ENCODE results near the gene DUOXA1. TPM values are rescaled to one million over a fixed set of nuclear protein-coding genes. Genes with fewer than 3 reads are reported as not detected.
A peak's percentile ranks its signal among the peaks of the same experiment; 100 is the strongest.

The DUOXA1 gene, protein sequence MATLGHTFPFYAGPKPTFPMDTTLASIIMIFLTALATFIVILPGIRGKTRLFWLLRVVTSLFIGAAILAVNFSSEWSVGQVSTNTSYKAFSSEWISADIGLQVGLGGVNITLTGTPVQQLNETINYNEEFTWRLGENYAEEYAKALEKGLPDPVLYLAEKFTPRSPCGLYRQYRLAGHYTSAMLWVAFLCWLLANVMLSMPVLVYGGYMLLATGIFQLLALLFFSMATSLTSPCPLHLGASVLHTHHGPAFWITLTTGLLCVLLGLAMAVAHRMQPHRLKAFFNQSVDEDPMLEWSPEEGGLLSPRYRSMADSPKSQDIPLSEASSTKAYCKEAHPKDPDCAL
- 27.1 and 54.5 TPM in 2 replicates for total RNA-seq

DNA sequence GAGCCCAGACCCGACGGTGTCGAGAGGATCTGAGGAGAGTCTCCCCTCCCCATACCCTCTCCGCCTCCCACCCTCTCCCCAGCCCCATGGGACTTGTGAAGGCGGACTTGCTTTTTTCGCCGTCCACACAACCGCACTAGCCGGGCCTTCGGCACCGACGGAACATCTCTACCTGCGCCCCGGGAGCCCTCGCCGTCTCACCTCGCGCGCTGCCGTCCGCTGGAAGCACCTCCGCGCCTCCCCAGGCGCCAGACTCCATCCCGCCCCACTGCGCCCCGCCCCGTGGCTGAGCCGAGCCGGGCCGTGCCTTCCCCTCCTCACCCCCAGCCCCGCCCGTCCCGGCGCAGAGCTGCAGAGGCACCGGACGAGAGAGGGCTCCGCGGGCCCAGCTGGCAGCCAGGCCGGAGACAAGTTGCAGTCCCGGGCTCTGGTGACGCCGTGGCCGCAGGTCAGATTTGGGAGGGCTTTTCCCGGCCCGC is at the start of gene DUOXA1, which contains the start of gene DUOX1:
Gene DUOXA1 (minus strand): TSS at position 229 of the 479 bp plus-strand sequence. CDS start 6,865 bp downstream, outside the sequence.
Gene DUOX1 (plus strand): TSS at position 344 of the 479 bp plus-strand sequence. CDS start 1,973 bp downstream, outside the sequence.
- Histone ChIP-seq H3K36me3 (ENCODE audit: control insufficient read depth, insufficient read depth, low read length) (peaks cover 3% of the 10 kb centered on the region), H3K27me3 (ENCODE audit: control insufficient read depth, insufficient read depth, low read length) (no peaks in the 10 kb centered on the region), H3K4me3 (ENCODE audit: low read depth, low read length) (peak within 1 kb of the TSS; percentile 65)
- no peak for FAIRE-seq
- TF ChIP-seq, protein P1, sequence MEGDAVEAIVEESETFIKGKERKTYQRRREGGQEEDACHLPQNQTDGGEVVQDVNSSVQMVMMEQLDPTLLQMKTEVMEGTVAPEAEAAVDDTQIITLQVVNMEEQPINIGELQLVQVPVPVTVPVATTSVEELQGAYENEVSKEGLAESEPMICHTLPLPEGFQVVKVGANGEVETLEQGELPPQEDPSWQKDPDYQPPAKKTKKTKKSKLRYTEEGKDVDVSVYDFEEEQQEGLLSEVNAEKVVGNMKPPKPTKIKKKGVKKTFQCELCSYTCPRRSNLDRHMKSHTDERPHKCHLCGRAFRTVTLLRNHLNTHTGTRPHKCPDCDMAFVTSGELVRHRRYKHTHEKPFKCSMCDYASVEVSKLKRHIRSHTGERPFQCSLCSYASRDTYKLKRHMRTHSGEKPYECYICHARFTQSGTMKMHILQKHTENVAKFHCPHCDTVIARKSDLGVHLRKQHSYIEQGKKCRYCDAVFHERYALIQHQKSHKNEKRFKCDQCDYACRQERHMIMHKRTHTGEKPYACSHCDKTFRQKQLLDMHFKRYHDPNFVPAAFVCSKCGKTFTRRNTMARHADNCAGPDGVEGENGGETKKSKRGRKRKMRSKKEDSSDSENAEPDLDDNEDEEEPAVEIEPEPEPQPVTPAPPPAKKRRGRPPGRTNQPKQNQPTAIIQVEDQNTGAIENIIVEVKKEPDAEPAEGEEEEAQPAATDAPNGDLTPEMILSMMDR (IDR thresholded peaks at IDR 0.05; ENCODE audit: insufficient read depth, low read length, severe bottlenecking), result no peak
- DNase-seq (ENCODE audit: low read depth), result peak; percentile 56

DNA sequence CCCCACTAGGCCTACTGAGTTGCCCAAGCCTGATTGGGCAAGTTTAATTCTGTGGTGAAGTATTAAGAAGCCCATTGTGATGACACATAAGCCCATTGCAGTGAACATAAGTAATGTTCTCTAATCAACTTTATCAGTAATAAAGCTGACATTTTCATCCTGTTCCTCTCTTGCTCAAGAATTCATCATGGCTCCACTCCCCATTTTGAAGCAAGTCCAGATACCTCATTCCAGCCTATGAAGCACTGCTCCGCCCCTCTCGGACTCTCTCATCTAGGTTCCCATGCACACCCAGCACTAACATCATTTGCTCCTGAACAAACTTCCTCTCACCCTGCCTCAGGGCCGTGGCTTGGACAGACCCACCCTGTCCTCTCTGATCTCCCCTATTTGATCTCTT is 47.6 kb upstream of the DUOXA1 start:
- TF ChIP-seq, protein P1 (IDR thresholded peaks at IDR 0.05; ENCODE audit: insufficient read depth, low read length, severe bottlenecking), result no peak
- no peak for FAIRE-seq
- Histone ChIP-seq H3K36me3 (ENCODE audit: control insufficient read depth, insufficient read depth, low read length) (no peaks in the 10 kb centered on the region), H3K27me3 (ENCODE audit: control insufficient read depth, insufficient read depth, low read length) (no peaks in the 10 kb centered on the region), H3K4me3 (ENCODE audit: low read depth, low read length) (no peak overlapping the region)
- DNase-seq (ENCODE audit: low read depth), result no peak

DNA sequence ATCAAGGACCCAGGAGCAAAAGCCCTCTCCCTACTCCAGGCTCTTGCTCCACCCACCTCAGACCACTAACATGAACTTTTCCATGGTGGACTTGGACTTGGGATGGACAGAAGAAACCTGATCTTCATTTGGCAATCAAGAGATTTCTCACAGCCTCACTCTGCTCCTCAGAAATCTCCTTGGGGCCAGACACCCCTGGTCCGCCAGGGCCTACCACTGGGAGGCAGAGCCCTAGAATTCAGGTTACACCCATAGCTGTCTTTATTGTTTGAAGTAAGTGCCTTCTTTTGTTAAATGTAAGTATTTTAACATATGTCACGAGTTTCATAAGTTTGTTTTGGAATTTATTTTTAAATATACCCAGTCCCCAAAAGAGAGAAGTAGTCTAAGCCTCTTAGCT is 44.9 kb upstream of the DUOXA1 start:
- Histone ChIP-seq H3K4me3 (ENCODE audit: low read depth, low read length) (no peak overlapping the region), H3K36me3 (ENCODE audit: control insufficient read depth, insufficient read depth, low read length) (no peaks in the 10 kb centered on the region), H3K27me3 (ENCODE audit: control insufficient read depth, insufficient read depth, low read length) (no peaks in the 10 kb centered on the region)
- DNase-seq (ENCODE audit: low read depth) (no peak), FAIRE-seq (no peak)
- TF ChIP-seq, protein P1 (IDR thresholded peaks at IDR 0.05; ENCODE audit: insufficient read depth, low read length, severe bottlenecking), result no peak

DNA sequence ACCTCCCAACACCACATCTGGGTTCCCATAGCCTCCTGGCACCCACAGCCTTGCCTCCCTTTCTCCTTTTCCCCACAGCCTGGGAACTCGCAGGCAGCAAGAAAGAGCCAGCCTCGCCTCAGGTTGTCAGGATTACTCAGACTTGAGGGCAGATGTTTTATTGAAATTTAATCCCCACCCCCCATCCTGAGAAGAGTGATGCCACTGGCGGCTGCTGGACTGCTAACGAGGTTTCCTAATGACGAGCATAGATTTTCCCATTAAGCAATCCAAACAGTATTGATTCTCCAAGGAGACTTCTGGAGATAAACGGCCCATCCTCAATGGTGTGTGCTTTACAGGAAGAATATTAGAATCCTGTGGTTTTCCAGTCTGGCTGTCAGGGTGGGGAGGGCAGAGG is 44.4 kb upstream of the DUOXA1 start:
- FAIRE-seq (no peak), DNase-seq (ENCODE audit: low read depth) (no peak)
- TF ChIP-seq, protein P1 (IDR thresholded peaks at IDR 0.05; ENCODE audit: insufficient read depth, low read length, severe bottlenecking), result no peak
- no peaks in the 10 kb centered on the region for H3K36me3 ChIP-seq (ENCODE audit: control insufficient read depth, insufficient read depth, low read length)
- H3K4me3 ChIP-seq (ENCODE audit: low read depth, low read length), result no peak overlapping the region
- no peaks in the 10 kb centered on the region for H3K27me3 ChIP-seq (ENCODE audit: control insufficient read depth, insufficient read depth, low read length)

DNA sequence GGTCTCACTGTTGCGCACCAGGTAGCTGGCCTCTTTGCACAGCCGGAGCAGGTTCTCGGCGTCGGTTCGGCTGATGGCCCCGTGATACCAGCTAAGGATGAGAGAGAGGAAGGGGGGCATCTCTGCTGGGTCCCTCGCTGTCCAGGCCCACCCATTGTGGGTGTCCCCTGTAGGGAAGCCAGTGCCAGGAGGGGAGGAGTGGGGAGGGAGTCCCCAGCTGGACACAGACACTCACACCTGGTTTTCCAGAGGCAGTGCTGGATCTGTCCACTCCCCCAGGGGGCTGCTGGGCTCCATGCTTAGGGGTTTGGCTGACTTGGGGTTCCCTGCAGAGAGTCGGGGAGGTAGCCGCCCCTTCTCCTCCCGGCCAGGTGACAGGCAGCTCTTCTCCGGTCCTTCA is 42.2 kb upstream of the DUOXA1 start:
- H3K27me3 ChIP-seq (ENCODE audit: control insufficient read depth, insufficient read depth, low read length), result no peaks in the 10 kb centered on the region
- H3K36me3 ChIP-seq (ENCODE audit: control insufficient read depth, insufficient read depth, low read length), result no peaks in the 10 kb centered on the region
- no peak overlapping the region for H3K4me3 ChIP-seq (ENCODE audit: low read depth, low read length)
- DNase-seq (ENCODE audit: low read depth) (no peak), FAIRE-seq (no peak)
- TF ChIP-seq, protein P1 (IDR thresholded peaks at IDR 0.05; ENCODE audit: insufficient read depth, low read length, severe bottlenecking), result no peak

All from bronchial epithelial cell (primary cell).